Measurements from ENCODE around the gene SMURF1. TPM values are rescaled to one million over a fixed set of nuclear protein-coding genes. Genes with fewer than 3 reads are reported as not detected.
"Not testable (repeated sequence)": the region's sequence is repeated elsewhere in the genome, so short reads cannot be mapped to it uniquely, and the experiment has no call there.

The SMURF1 gene
- total RNA-seq, 4 donors from 2014 or later, result 23.6 to 35.3 (median 27.8) TPM

GRCh38 chr7:99104631-99105030 is 39.3 kb downstream of the SMURF1 start:
- TF ChIP-seq CTCF (IDR thresholded peaks at IDR 0.05), result no peak
- no peak for ATAC-seq (ENCODE audit: low FRiP score)

DNA sequence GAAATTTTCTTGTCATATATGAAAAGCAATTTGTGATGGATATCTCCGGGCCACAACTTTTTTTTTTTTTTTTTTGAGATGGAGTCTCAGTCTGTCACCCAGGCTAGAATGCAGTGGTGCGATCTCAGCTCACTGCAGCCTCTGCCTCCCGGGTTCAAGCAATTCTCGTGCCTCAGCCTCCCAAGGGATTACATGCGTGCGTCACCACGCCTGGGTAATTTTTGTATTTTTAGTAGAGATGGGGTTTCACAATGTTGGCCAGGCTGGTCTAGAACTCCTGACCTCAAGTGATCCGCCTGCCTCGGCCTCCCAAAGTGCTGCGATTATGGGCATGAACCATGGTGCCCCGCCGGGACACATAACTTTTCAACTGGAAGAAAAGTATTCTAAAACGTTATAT is 40.1 kb downstream of the SMURF1 start:
- DNase-seq (ENCODE audit: low spot score); ATAC-seq (ENCODE audit: low FRiP score): not testable (repeated sequence)

More at GRCh38 chr7:99104631-99105030, 39.3 kb downstream of the SMURF1 start:
- no peak for DNase-seq (ENCODE audit: low spot score)

DNA sequence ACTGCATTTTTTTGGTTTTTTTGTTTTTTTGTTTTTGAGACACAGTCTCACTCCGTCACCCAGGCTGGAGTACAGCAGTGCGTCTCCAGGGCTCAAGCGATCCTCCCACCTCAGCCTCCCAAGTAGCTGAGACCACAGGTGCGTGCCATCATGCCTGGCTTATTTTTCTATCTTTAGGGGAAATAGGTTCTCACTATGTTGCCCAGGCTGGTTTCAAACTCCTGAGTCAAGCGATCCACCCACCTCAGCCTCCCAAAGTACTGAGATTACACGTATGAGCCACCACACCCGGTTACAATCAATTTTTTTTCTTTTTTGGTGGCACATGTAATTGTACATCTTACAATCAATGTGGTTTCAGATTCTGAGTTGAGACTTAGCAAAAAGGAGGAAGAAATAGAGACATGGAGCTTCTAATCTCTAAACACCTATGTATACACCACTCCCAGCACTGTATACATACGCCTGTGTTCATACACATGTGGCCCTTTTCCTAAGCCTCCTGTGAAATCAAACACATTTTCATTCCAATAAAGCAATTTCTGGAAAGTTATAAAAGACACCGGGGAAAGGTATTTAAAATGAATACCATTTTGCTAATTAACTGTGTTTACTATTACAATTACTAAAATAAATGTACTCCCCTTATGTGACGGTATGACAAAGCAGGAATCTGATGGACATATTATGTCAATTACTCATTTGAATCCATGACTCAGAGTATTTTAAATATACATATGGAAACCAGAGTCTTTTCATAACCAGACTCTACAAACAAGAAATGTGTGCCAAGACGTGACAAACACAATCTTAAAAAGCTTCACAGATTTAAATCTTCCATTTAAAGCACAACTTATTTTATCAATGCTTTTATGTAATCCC is 40.9 kb downstream of the SMURF1 start:
- DNase-seq (ENCODE audit: low spot score) (no peak), ATAC-seq (ENCODE audit: low FRiP score) (no peak)
- no peak for TF ChIP-seq CTCF (IDR thresholded peaks at IDR 0.05)

DNA sequence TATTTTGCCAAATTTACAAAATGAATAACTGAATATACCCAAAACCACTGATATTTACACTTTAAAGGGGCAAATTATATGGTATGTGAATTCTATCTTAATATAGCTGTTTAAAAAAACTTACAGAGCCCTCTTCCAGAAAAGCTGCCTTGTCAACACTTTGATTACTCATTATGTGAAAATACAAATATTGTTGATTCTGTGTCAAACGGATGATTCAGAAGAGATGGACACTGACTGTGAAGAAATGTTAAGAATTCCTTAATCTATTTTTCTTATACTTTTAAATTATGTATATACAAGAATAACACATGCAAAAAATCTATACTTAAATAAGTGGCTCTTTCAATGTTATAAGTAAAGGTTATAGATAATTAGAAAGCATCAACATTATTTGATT is 41.5 kb downstream of the SMURF1 start:
- no peak for DNase-seq (ENCODE audit: low spot score)
- no peak for TF ChIP-seq CTCF (IDR thresholded peaks at IDR 0.05)
- ATAC-seq (ENCODE audit: low FRiP score), result no peak

- DNase-seq (ENCODE audit: low spot score); ATAC-seq (ENCODE audit: low FRiP score): not testable (repeated sequence)
These were observed 42.4 kb downstream of the SMURF1 start for GRCh38 chr7:99101516-99101915.

DNA sequence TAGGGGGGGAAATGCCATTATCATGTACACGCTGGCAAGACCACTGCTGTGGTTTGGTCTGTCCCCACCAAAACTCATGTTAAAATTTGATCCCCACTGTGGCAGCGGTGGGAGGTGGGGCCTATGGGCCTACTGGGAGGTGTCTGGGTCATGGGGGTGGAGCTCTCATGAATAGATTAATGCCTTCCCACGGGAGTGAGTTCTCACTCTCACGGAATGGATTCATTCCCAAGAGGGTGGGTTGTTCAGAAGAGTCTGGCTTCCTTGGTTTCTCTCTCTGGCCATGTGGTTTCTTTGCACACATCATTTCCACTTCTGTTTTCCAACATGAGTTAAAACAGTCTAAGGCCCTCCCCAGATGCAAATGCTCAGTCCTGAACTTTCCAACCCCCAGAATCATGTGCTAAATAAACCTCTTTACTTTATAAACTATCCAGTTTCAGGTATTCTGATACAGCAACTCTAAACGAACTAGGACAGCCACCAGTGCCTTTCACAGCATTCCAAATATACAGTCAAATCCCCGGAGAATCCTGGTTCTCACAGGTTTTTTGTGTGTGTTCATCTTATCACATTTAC is 44.3 kb downstream of the SMURF1 start:
- no peak for TF ChIP-seq CTCF (IDR thresholded peaks at IDR 0.05)
- ATAC-seq (ENCODE audit: low FRiP score) (no peak), DNase-seq (ENCODE audit: low spot score) (no peak)

DNA sequence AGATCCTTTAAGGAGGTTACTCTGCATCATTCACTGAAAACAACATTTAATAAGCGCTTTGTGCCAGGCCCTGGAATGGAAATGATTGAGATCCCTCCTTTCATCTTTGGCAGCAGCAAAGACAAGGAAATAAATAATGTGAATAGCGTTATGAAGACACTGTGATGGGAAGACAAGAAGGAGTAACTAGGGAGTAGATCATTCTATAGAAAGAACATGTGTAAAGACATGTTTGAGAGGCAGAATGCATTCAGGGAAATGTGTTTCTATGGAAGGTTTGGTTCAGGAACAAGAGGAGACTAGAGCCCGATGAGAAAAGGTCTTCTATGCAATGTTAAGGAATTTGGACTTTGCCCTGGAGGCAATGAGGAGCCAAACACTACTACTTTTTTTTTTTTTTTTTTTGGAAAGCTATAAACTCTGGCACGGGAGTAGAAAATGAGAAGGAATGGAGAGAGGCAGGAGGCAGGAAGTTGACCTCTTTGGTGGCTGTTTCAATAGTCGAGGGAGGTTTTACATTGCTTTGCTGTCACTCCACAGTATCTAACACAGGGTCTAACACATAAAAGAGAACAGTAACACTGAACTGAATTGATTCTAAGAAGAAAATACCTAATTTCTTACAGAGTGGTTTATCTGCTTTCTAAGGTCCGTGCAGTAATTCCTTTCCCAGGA is 44.9 kb downstream of the SMURF1 start:
- no peak for TF ChIP-seq CTCF (IDR thresholded peaks at IDR 0.05)
- no peak for ATAC-seq (ENCODE audit: low FRiP score)
- DNase-seq (ENCODE audit: low spot score), result no peak

Data from omental fat pad (tissue), 4 donors.